ENCODE results near the gene HES2.

- TF ChIP-seq, protein P1, sequence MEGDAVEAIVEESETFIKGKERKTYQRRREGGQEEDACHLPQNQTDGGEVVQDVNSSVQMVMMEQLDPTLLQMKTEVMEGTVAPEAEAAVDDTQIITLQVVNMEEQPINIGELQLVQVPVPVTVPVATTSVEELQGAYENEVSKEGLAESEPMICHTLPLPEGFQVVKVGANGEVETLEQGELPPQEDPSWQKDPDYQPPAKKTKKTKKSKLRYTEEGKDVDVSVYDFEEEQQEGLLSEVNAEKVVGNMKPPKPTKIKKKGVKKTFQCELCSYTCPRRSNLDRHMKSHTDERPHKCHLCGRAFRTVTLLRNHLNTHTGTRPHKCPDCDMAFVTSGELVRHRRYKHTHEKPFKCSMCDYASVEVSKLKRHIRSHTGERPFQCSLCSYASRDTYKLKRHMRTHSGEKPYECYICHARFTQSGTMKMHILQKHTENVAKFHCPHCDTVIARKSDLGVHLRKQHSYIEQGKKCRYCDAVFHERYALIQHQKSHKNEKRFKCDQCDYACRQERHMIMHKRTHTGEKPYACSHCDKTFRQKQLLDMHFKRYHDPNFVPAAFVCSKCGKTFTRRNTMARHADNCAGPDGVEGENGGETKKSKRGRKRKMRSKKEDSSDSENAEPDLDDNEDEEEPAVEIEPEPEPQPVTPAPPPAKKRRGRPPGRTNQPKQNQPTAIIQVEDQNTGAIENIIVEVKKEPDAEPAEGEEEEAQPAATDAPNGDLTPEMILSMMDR (IDR thresholded peaks at IDR 0.05) = no peak
- no peak for TF ChIP-seq POLR2A (IDR thresholded peaks at IDR 0.05)
Observed at GRCh38 chr1:6447818-6448748, 28.4 kb upstream of the HES2 start.

All from breast epithelium (tissue), 3 donors.